ENCODE measurements around the gene SLC9A3. TPM values are rescaled to one million over a fixed set of nuclear protein-coding genes. Genes with fewer than 3 reads are reported as not detected.
A peak's percentile ranks its signal among the peaks of the same experiment; 100 is the strongest.

The SLC9A3 gene
- total RNA-seq, 1 experiment from 2014 or later = 0.85 TPM

GRCh38 chr5:527646-528628 lies 3.7 kb upstream of the SLC9A3 start:
- no peak overlapping the region for H4K5ac ChIP-seq (ENCODE audit: insufficient read length, low read depth, low read length)
- peak overlapping the region in 1 of 2 experiments; percentile 26; a peak in 1 of 5 replicates for H3K4me3 Mint-ChIP-seq
- H3K79me1 ChIP-seq (ENCODE audit: insufficient read depth, low read depth, low read length, poor library complexity, severe bottlenecking) = no peaks in the 10 kb centered on the region
- TF ChIP-seq CTCF (conservative IDR thresholded peaks at IDR 0.05) = no peak
- H3K79me2 ChIP-seq (ENCODE audit: insufficient read depth, low read length) = no peaks in the 10 kb centered on the region
- no peak overlapping the region for H2AFZ ChIP-seq (ENCODE audit: low read length)
- H4K20me1 ChIP-seq (ENCODE audit: control insufficient read depth, insufficient read depth, insufficient read length) = peaks cover 3% of the 10 kb centered on the region
- H3K4me1 ChIP-seq (ENCODE audit: insufficient read depth, low read length) = no peaks in the 10 kb centered on the region
- H3K4ac ChIP-seq (ENCODE audit: low read depth, low read length) = no peak overlapping the region
- H3K9ac ChIP-seq (ENCODE audit: extremely low read depth, insufficient read length, low read length) = no peak overlapping the region
- H3K27ac ChIP-seq (ENCODE audit: insufficient read length, low read depth, low read length) = no peak overlapping the region
- no peak overlapping the region for H2BK5ac ChIP-seq (ENCODE audit: insufficient read length, low read length)
- no peak overlapping the region for H3K27ac Mint-ChIP-seq
- no peak overlapping the region for H2BK120ac ChIP-seq (ENCODE audit: low read depth, low read length, poor library complexity, severe bottlenecking)
- H3K9me3 Mint-ChIP-seq = peaks cover 0 to 4% of the 10 kb centered on the region in 2 experiments; a peak in 2 of 5 replicates
- no peak overlapping the region for H3K56ac ChIP-seq (ENCODE audit: insufficient read length, low read depth, low read length)
- H3T11ph ChIP-seq (ENCODE audit: low read length) = no peak overlapping the region
- no peak overlapping the region for H3K4me2 ChIP-seq (ENCODE audit: insufficient read depth, insufficient read length, low read length)
- no peak overlapping the region for H2AK5ac ChIP-seq (ENCODE audit: insufficient read length, low read length)
- H4K8ac ChIP-seq (replicated peaks; ENCODE audit: insufficient read length, low read depth, low read length) = no peak overlapping the region
- H2BK12ac ChIP-seq (ENCODE audit: insufficient read length, low read depth, low read length) = no peak overlapping the region
- no peak overlapping the region for H3K23ac ChIP-seq (ENCODE audit: insufficient read length, low read depth, low read length)
- peaks cover 8% of the 10 kb centered on the region for H3K23me2 ChIP-seq (ENCODE audit: insufficient read length, low read depth, low read length, poor library complexity, severe bottlenecking)
- WGBS (ENCODE audit: extremely low coverage, insufficient read length, low lambda C conversion rate) = no CpG with 5 or more reads among the region's 66 CpGs
- H3K27me3 ChIP-seq (ENCODE audit: insufficient read depth, low read length) = peaks cover 52% of the 10 kb centered on the region
- H3K36me3 Mint-ChIP-seq (ENCODE audit: insufficient read depth in 1 of 3, low read depth in 3 of 3) = no peaks in the 10 kb centered on the region; a peak in 1 of 7 replicates
- no peak overlapping the region for H2BK20ac ChIP-seq (ENCODE audit: low read depth, low read length, poor library complexity, severe bottlenecking)
- no peak overlapping the region for H4K91ac ChIP-seq (ENCODE audit: insufficient read length, low read depth, low read length)
- no peak for DNase-seq
- H3K14ac ChIP-seq (ENCODE audit: insufficient read depth, low read length) = no peak overlapping the region; the same call in 1 of the 2 replicates
- H3K18ac ChIP-seq (ENCODE audit: insufficient read length, low read depth, low read length) = no peak overlapping the region
- H3K4me1 Mint-ChIP-seq = peaks cover 22 to 30% of the 10 kb centered on the region in 2 experiments
- no peak overlapping the region for H2BK15ac ChIP-seq (ENCODE audit: low read depth, low read length)
- H3K27me3 Mint-ChIP-seq (ENCODE audit: low read depth) = peaks cover 83% of the 10 kb centered on the region
- H3K9me3 ChIP-seq (ENCODE audit: control insufficient read depth, low read depth, low read length) = no peaks in the 10 kb centered on the region

All from H9 (cell line).